OCI-LY7 (cell line): ENCODE results near the gene BCAS4. TPM values are rescaled to one million over a fixed set of nuclear protein-coding genes. Genes with fewer than 3 reads are reported as not detected.
"Not testable (repeated sequence)": the region's sequence is repeated elsewhere in the genome, so short reads cannot be mapped to it uniquely, and the experiment has no call there.

Source experiments
- BruUV-seq: library from RNA; stranded (reverse); fragments of 400-500 nt; replicated peaks from 2 replicates; lab custom pipeline; 2021; lab: Mats Ljungman, UMichigan
- CTCF ChIA-PET: fragments of 300-600 bp; sonication (Branson Sonifier 250); formaldehyde crosslinking; loops from one replicate; lab custom pipeline; 2022; ENCODE audit warnings: antibody characterized with exemption; ENCODE audit not compliant: unreplicated experiment; lab: Charles Lee
- POLR2A ChIA-PET: fragments of 300-600 bp; sonication (Branson Sonifier 250); formaldehyde crosslinking; loops from one replicate; lab custom pipeline; 2022; ENCODE audit warnings: antibody characterized with exemption; lab: Charles Lee
- DNase-seq: peaks from one replicate; pipeline ENCODE4 v3.0.0-alpha.2; 2015; ENCODE audit warnings: low spot score
- H2AFZ ChIP-seq: fragments of 200-600 bp; sonication (generic), shearing (Covaris generic); 2 replicates; pipeline ENCODE4 v1.6.1; 2014; ENCODE audit warnings: mild to moderate bottlenecking, antibody characterized with exemption, low read length, moderate library complexity
- H3K27ac ChIP-seq: fragments of 200-600 bp; sonication (generic); 2 replicates; pipeline ENCODE4 v1.5.1; 2014; ENCODE audit warnings: mixed run types, low read depth, mild to moderate bottlenecking, moderate library complexity, low read length, inconsistent platforms; ENCODE audit not compliant: poor library complexity, severe bottlenecking
- H3K36me3 ChIP-seq: fragments of 200-600 bp; sonication (generic); 2 replicates; pipeline ENCODE4 v1.6.1; 2014; ENCODE audit warnings: mild to moderate bottlenecking, antibody characterized with exemption, low read length, moderate library complexity, mixed read lengths; ENCODE audit not compliant: insufficient read depth
- H3K4me1 ChIP-seq: fragments of 200-600 bp; sonication (generic); 2 replicates; pipeline ENCODE4 v1.5.1; 2014; ENCODE audit warnings: mild to moderate bottlenecking, low read length; ENCODE audit not compliant: insufficient read depth, poor library complexity, severe bottlenecking
- H3K4me2 ChIP-seq: fragments of 200-600 bp; sonication (generic); 2 replicates; pipeline ENCODE4 v1.6.1; 2014; ENCODE audit warnings: mild to moderate bottlenecking, low read length
- H3K4me3 ChIP-seq: fragments of 200-600 bp; sonication (generic); 2 replicates; pipeline ENCODE4 v1.5.1; 2014; ENCODE audit warnings: mild to moderate bottlenecking, low read depth, low read length; ENCODE audit not compliant: poor library complexity, severe bottlenecking
- H3K79me2 ChIP-seq: fragments of 200-600 bp; sonication (generic); 2 replicates; pipeline ENCODE4 v1.6.1; 2016; ENCODE audit warnings: low read depth, mild to moderate bottlenecking, low read length, moderate library complexity, mixed read lengths; ENCODE audit not compliant: insufficient read depth
- H3K9me2 ChIP-seq: fragments of 200-600 bp; sonication (generic); 2 replicates; pipeline ENCODE4 v1.6.1; 2016; ENCODE audit warnings: mild to moderate bottlenecking, low read length, mixed read lengths; ENCODE audit not compliant: insufficient read depth
- H3K9me3 ChIP-seq: fragments of 200-600 bp; sonication (generic); 2 replicates; pipeline ENCODE4 v1.6.1; 2014; ENCODE audit warnings: mild to moderate bottlenecking, mixed run types, low read length, mixed read lengths
- H4K20me1 ChIP-seq: fragments of 200-600 bp; sonication (generic); 2 replicates; pipeline ENCODE4 v1.6.1; 2014; ENCODE audit warnings: mild to moderate bottlenecking, antibody characterized with exemption, low read length, moderate library complexity, mixed read lengths; ENCODE audit not compliant: insufficient read depth
- CTCF ChIP-seq: fragments of 200-600 bp; sonication (generic); conservative IDR thresholded peaks from 2 replicates; pipeline ENCODE4 v1.5.1; 2014; ENCODE audit warnings: mild to moderate bottlenecking, antibody characterized with exemption, low read length, moderate library complexity, mixed read lengths
- EZH2phosphoT487 ChIP-seq: fragments of 200-600 bp; sonication (generic); IDR thresholded peaks from 2 replicates; pipeline ENCODE4 v1.6.1; 2018; ENCODE audit warnings: low read depth, borderline replicate concordance, mild to moderate bottlenecking, mixed run types, antibody characterized with exemption, low read length, moderate library complexity, mixed read lengths
- intact Hi-C: fragments of 100-400 bp; cut with micrococcal nuclease; formaldehyde crosslinking; loops from one replicate; pipeline ENCODE4 v1.10.0; 2022; ENCODE audit not compliant: unreplicated experiment
- total RNA-seq, 2 experiments: library from RNA; depleted of rRNA in 1 of 2; stranded (reverse); fragments of >200 nt in 1 of 2; shearing (Covaris generic) in 1 of 2; gene quantifications; 2 replicates each; pipeline ENCODE4 v1.2.3, GENCODE V29; 2014 to 2022

The BCAS4 gene
- total RNA-seq, 2 experiments from 2014 or later: 173 to 181 TPM

GRCh38 chr20:50765674-50766073 is 29.2 kb upstream of the BCAS4 start:
- ChIA-PET CTCF (no interaction called here), POLR2A (interaction anchor here (0.6 kb wide), 1 partner anchor 587 kb away, joined by 4 read pairs; no protein-coding TSS in a partner anchor)
- Histone ChIP-seq H3K4me2 (no peak overlapping the region), H2AFZ (no peak overlapping the region), H3K4me1 (no peaks in the 10 kb centered on the region), H3K79me2 (peaks cover 15% of the 10 kb centered on the region; the same call in 1 of the 2 replicates), H3K9me2 (no peaks in the 10 kb centered on the region), H3K4me3 (no peak overlapping the region), H3K36me3 (no peaks in the 10 kb centered on the region), H3K9me3 (no peaks in the 10 kb centered on the region), H4K20me1 (no peaks in the 10 kb centered on the region), H3K27ac (no peak overlapping the region)
- TF ChIP-seq CTCF (no peak), EZH2phosphoT487 (no peak)
- no TSS peak for BruUV-seq
- intact Hi-C loops: no loop called here
- DNase-seq: no peak

GRCh38 chr20:50766955-50767809 is 27.7 kb upstream of the BCAS4 start:
- H3K9me2 ChIP-seq, H3K9me3 ChIP-seq, CTCF ChIA-PET, H3K4me1 ChIP-seq, H4K20me1 ChIP-seq, intact Hi-C loops, H3K79me2 ChIP-seq, H3K4me3 ChIP-seq, BruUV-seq, H3K36me3 ChIP-seq, H3K4me2 ChIP-seq, H3K27ac ChIP-seq, DNase-seq, H2AFZ ChIP-seq: not testable (repeated sequence)
- POLR2A ChIA-PET: interaction anchor here (0.7 kb wide), 1 partner anchor 1335 kb away, joined by 3 read pairs; no protein-coding TSS in a partner anchor

GRCh38 chr20:50768991-50769390 is 25.9 kb upstream of the BCAS4 start:
- H3K79me2 ChIP-seq: not testable (repeated sequence)

GRCh38 chr20:50769551-50770085 is 25.2 kb upstream of the BCAS4 start:
- H3K27ac ChIP-seq, H3K4me3 ChIP-seq, POLR2A ChIA-PET, H3K9me2 ChIP-seq, H3K9me3 ChIP-seq, H3K4me1 ChIP-seq, BruUV-seq, H3K4me2 ChIP-seq, H2AFZ ChIP-seq, DNase-seq, H3K36me3 ChIP-seq, intact Hi-C loops, CTCF ChIA-PET, H3K79me2 ChIP-seq, H4K20me1 ChIP-seq: not testable (repeated sequence)

More at GRCh38 chr20:50768991-50769390, 25.9 kb upstream of the BCAS4 start:
- H3K9me2 ChIP-seq, H3K36me3 ChIP-seq, H3K4me1 ChIP-seq, H3K4me3 ChIP-seq, H3K27ac ChIP-seq, intact Hi-C loops, BruUV-seq, H4K20me1 ChIP-seq, H3K9me3 ChIP-seq, POLR2A ChIA-PET, H2AFZ ChIP-seq, DNase-seq, H3K4me2 ChIP-seq, CTCF ChIA-PET: not testable (repeated sequence)

GRCh38 chr20:50771419-50772080 is 23.3 kb upstream of the BCAS4 start:
- H3K36me3 ChIP-seq, CTCF ChIA-PET, H3K4me1 ChIP-seq, DNase-seq, H3K79me2 ChIP-seq, H3K9me2 ChIP-seq, H3K4me2 ChIP-seq, intact Hi-C loops, BruUV-seq, H4K20me1 ChIP-seq, H3K4me3 ChIP-seq, H2AFZ ChIP-seq, H3K9me3 ChIP-seq, H3K27ac ChIP-seq: not testable (repeated sequence)
- POLR2A ChIA-PET: interaction anchor here (1.6 kb wide), 1 partner anchor 11 kb away, joined by 3 read pairs; no protein-coding TSS in a partner anchor
